ENCODE data around the gene WDFY3.

The WDFY3 gene

GRCh38 chr4:84626673-84627072, 339.8 kb downstream of the WDFY3 start:
- H3K9ac ChIP-seq (ENCODE audit: low read length): no peak overlapping the region
- TF ChIP-seq EZH2 (IDR thresholded peaks at IDR 0.05; ENCODE audit: borderline replicate concordance, low read length) (no peak), CTCF (IDR thresholded peaks at IDR 0.05; ENCODE audit: low read length) (no peak)
- H3K79me2 ChIP-seq (ENCODE audit: insufficient read depth, low read length): no peaks in the 10 kb centered on the region
- H3K4me3 ChIP-seq (ENCODE audit: low read depth, low read length, poor library complexity, severe bottlenecking): no peak overlapping the region
- no peaks in the 10 kb centered on the region for H4K20me1 ChIP-seq (ENCODE audit: insufficient read depth, low read length)
- no peaks in the 10 kb centered on the region for H3K9me2 ChIP-seq (ENCODE audit: low read depth, low read length)
- H3K4me2 ChIP-seq (ENCODE audit: low read length): no peak overlapping the region
- H3K4me1 ChIP-seq (ENCODE audit: insufficient read depth, low read length, severe bottlenecking): no peaks in the 10 kb centered on the region
- H2AFZ ChIP-seq (ENCODE audit: low read length): no peak overlapping the region
- H3K9me3 ChIP-seq (ENCODE audit: low read length): no peaks in the 10 kb centered on the region
- H3K36me3 ChIP-seq (ENCODE audit: insufficient read depth, low read length): no peaks in the 10 kb centered on the region
- H3K27me3 ChIP-seq (ENCODE audit: insufficient read depth, low read length): no peaks in the 10 kb centered on the region
- H3F3A ChIP-seq (ENCODE audit: insufficient read depth, low read length): no peaks in the 10 kb centered on the region
- no peak overlapping the region for H3K27ac ChIP-seq (ENCODE audit: low read depth, low read length, poor library complexity, severe bottlenecking)

GRCh38 chr4:84623661-84624060, 342.8 kb downstream of the WDFY3 start:
- TF ChIP-seq EZH2 (IDR thresholded peaks at IDR 0.05; ENCODE audit: borderline replicate concordance, low read length) (no peak), CTCF (IDR thresholded peaks at IDR 0.05; ENCODE audit: low read length) (no peak)
- no peak overlapping the region for H3K27ac ChIP-seq (ENCODE audit: low read depth, low read length, poor library complexity, severe bottlenecking)
- no peaks in the 10 kb centered on the region for H3K4me1 ChIP-seq (ENCODE audit: insufficient read depth, low read length, severe bottlenecking)
- H3K9me3 ChIP-seq (ENCODE audit: low read length): no peaks in the 10 kb centered on the region
- H3K9ac ChIP-seq (ENCODE audit: low read length): no peak overlapping the region
- no peaks in the 10 kb centered on the region for H3F3A ChIP-seq (ENCODE audit: insufficient read depth, low read length)
- no peak overlapping the region for H2AFZ ChIP-seq (ENCODE audit: low read length)
- H3K4me2 ChIP-seq (ENCODE audit: low read length): no peak overlapping the region
- no peaks in the 10 kb centered on the region for H3K79me2 ChIP-seq (ENCODE audit: insufficient read depth, low read length)
- H4K20me1 ChIP-seq (ENCODE audit: insufficient read depth, low read length): no peaks in the 10 kb centered on the region
- H3K36me3 ChIP-seq (ENCODE audit: insufficient read depth, low read length): no peaks in the 10 kb centered on the region
- no peak overlapping the region for H3K4me3 ChIP-seq (ENCODE audit: low read depth, low read length, poor library complexity, severe bottlenecking)
- no peaks in the 10 kb centered on the region for H3K9me2 ChIP-seq (ENCODE audit: low read depth, low read length)
- H3K27me3 ChIP-seq (ENCODE audit: insufficient read depth, low read length): no peaks in the 10 kb centered on the region

- Histone ChIP-seq H3K27me3 (ENCODE audit: insufficient read depth, low read length) (no peaks in the 10 kb centered on the region), H3F3A (ENCODE audit: insufficient read depth, low read length) (no peaks in the 10 kb centered on the region), H3K4me2 (ENCODE audit: low read length) (no peak overlapping the region), H2AFZ (ENCODE audit: low read length) (no peak overlapping the region), H3K4me1 (ENCODE audit: insufficient read depth, low read length, severe bottlenecking) (no peaks in the 10 kb centered on the region), H3K79me2 (ENCODE audit: insufficient read depth, low read length) (no peaks in the 10 kb centered on the region), H3K27ac (ENCODE audit: low read depth, low read length, poor library complexity, severe bottlenecking) (no peak overlapping the region), H3K9ac (ENCODE audit: low read length) (no peak overlapping the region), H3K9me2 (ENCODE audit: low read depth, low read length) (no peaks in the 10 kb centered on the region), H3K36me3 (ENCODE audit: insufficient read depth, low read length) (no peaks in the 10 kb centered on the region), H3K4me3 (ENCODE audit: low read depth, low read length, poor library complexity, severe bottlenecking) (no peak overlapping the region), H4K20me1 (ENCODE audit: insufficient read depth, low read length) (no peaks in the 10 kb centered on the region), H3K9me3 (ENCODE audit: low read length) (no peaks in the 10 kb centered on the region)
- TF ChIP-seq CTCF (IDR thresholded peaks at IDR 0.05; ENCODE audit: low read length) (no peak), EZH2 (IDR thresholded peaks at IDR 0.05; ENCODE audit: borderline replicate concordance, low read length) (no peak)
Observed at GRCh38 chr4:84622959-84623358, 343.5 kb downstream of the WDFY3 start.
